HG03558 (cell line): ENCODE results near the gene TMEM61.

ENCODE experiments used
- ATAC-seq: cut with Tn5 transposase; IDR thresholded peaks from one replicate; pipeline ENCODE4 v1.9.1; 2021; ENCODE audit warnings: moderate number of reproducible peaks; ENCODE audit not compliant: unreplicated experiment; ENCODE audit errors: extremely low read depth

The TMEM61 gene

DNA sequence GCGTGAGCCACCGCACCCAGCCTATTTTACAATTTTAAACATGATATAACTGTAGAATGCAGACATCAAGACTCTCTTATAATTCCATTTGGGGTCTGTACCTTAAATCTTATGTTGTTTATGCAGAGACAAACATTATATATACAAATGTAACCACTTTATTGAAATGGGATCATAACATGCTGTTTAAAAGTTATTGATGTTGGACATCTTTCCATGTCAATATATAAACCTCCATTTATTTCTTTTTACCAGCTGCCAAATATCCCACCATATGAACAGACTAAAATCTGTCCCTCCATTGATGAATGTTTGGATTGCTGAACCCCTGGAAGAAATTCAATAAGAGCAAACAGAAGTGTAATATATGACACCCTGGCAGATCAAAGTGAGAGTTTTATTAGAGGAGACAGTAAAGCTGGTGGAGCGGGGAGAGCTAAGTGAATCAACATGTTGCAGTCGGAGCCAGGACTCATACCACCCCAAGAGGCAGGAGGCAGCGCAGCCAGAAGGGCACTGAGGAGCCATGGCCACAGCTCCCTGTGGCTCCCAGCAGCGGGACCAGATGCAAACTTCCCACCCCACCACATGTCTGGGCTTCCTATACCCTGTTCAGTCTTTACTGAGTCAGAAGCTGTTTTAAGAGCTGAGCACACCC is 54.2 kb downstream of the TMEM61 start:
- no peak for ATAC-seq

DNA sequence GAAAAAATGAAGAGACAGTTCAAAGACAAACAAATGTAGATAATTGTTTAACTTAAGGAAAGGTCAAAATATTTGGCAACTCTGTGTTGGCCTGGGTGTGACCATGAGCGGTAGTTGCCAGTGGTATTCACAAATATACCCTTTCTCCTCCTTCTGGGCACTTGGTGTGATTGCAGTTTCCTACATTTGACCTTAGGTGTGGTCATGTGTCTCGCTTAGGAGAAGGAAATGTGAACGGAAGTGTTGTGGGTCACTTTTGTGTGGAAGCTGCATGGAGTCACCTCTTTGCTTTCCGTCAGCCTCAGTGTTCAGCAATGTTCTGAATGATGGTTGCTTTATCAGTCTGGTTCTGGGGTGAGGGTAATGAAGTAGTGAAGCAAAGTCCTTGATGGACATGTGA is 55.5 kb downstream of the TMEM61 start:
- ATAC-seq = no peak

- ATAC-seq = no peak
These were observed 57.5 kb downstream of the TMEM61 start for GRCh38 chr1:55037733-55038551.

DNA sequence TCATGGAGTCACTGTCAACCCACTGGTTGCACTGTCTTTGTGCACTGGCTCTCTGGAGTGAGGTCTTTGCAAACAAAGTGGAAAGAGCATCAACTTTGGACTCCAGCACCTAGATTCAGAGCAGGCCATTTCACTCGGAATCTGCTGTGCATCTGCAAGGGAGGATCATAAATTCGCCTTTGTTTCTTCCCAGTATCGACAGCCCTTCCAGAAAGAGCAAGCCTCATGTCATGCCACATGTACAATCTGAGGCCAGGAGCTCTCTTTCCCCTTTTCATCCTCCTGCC is 58.1 kb downstream of the TMEM61 start:
- no peak for ATAC-seq

GRCh38 chr1:55038974-55039341 is 58.5 kb downstream of the TMEM61 start:
- no peak for ATAC-seq

- ATAC-seq = no peak
These were observed 59.1 kb downstream of the TMEM61 start, which contains the start of gene PCSK9 for GRCh38 chr1:55039342-55040082. TSS of gene PCSK9 (plus strand) at chr1:55039548. CDS start at chr1:55039838, 290 bp downstream.

DNA sequence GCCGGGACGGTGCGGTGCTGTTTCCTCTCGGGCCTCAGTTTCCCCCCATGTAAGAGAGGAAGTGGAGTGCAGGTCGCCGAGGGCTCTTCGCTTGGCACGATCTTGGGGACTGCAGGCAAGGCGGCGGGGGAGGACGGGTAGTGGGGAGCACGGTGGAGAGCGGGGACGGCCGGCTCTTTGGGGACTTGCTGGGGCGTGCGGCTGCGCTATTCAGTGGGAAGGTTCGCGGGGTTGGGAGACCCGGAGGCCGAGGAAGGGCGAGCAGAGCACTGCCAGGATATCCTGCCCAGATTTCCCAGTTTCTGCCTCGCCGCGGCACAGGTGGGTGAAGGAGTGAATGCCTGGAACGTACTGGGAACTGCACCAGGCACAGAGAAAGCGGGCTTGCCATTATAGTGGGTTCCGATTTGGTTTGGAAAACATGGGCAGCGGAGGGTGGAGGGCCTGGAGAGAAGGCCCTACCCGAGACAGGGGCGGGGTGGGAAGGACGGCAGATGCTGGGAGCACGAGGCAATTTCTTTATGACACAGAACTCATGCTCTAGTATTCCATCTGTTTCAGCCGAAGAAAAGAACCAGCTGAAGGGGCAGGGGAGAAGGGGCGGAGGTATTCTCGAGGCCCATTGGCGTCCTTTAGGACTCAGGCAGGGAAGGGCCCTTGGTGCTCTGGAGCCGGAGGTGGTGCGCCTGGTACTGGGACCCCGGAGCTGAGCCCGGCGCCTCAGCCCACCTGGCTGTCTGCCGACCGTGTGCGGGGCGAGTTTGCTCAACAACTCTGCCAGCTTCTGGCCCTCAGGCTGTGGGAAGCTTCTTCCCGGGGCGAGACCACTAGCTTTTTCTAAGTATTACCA is 59.9 kb downstream of the TMEM61 start:
- ATAC-seq = no peak

GRCh38 chr1:55040933-55041494 is 60.6 kb downstream of the TMEM61 start:
- no peak for ATAC-seq

- no peak for ATAC-seq
These were observed 61.2 kb downstream of the TMEM61 start for GRCh38 chr1:55041613-55042012.
